ENCODE data around the gene CRYBG1.
"Not testable (repeated sequence)": the region's sequence is repeated elsewhere in the genome, so short reads cannot be mapped to it uniquely, and the experiment has no call there.

CRYBG1 gene

GRCh38 chr6:106530026-106530425 lies 169.5 kb downstream of the CRYBG1 start:
- DNase-seq: no peak

- DNase-seq: no peak
These were observed 170.0 kb downstream of the CRYBG1 start for GRCh38 chr6:106530502-106530901.

GRCh38 chr6:106533054-106533453 lies 172.5 kb downstream of the CRYBG1 start:
- no peak for DNase-seq

GRCh38 chr6:106534004-106534403 lies 173.5 kb downstream of the CRYBG1 start:
- no peak for DNase-seq

GRCh38 chr6:106534564-106534982 lies 174.1 kb downstream of the CRYBG1 start:
- no peak for DNase-seq

- no peak for DNase-seq
These were observed 174.5 kb downstream of the CRYBG1 start for GRCh38 chr6:106535012-106535411.

GRCh38 chr6:106536357-106536756 lies 175.8 kb downstream of the CRYBG1 start:
- DNase-seq: no peak

- no peak for DNase-seq
These were observed 176.3 kb downstream of the CRYBG1 start for GRCh38 chr6:106536851-106537250.

- no peak for DNase-seq
These were observed 177.1 kb downstream of the CRYBG1 start for GRCh38 chr6:106537662-106538061.

- no peak for DNase-seq
These were observed 177.6 kb downstream of the CRYBG1 start for GRCh38 chr6:106538145-106538544.

- DNase-seq: no peak
These were observed 179.4 kb downstream of the CRYBG1 start for GRCh38 chr6:106539936-106540335.

- DNase-seq: no peak
These were observed 179.9 kb downstream of the CRYBG1 start for GRCh38 chr6:106540432-106540831.

- no peak for DNase-seq
These were observed 180.4 kb downstream of the CRYBG1 start for GRCh38 chr6:106540907-106541306.

- DNase-seq: no peak
These were observed 185.8 kb downstream of the CRYBG1 start for GRCh38 chr6:106546261-106546690.

- no peak for DNase-seq
These were observed 186.3 kb downstream of the CRYBG1 start for GRCh38 chr6:106546691-106547414.

- DNase-seq: no peak
These were observed 187.3 kb downstream of the CRYBG1 start for GRCh38 chr6:106547601-106548453.

GRCh38 chr6:106548926-106549455 lies 188.5 kb downstream of the CRYBG1 start:
- not testable (repeated sequence) for DNase-seq

- DNase-seq: no peak
These were observed 189.0 kb downstream of the CRYBG1 start for GRCh38 chr6:106549521-106549920.

GRCh38 chr6:106551155-106551554 lies 190.6 kb downstream of the CRYBG1 start:
- DNase-seq: no peak

- DNase-seq: no peak
These were observed 192.9 kb downstream of the CRYBG1 start for GRCh38 chr6:106553440-106553839.

GRCh38 chr6:106555767-106556166 lies 195.2 kb downstream of the CRYBG1 start:
- DNase-seq: no peak

GRCh38 chr6:106556368-106556960 lies 195.9 kb downstream of the CRYBG1 start:
- DNase-seq: no peak

- DNase-seq: no peak
These were observed 197.3 kb downstream of the CRYBG1 start for GRCh38 chr6:106557837-106558236.
